MM.1S (cell line): ENCODE data around the gene MMP7.

Experiments used
- EZH2 ChIP-seq: fragments of 300-600 bp; sonication (generic); optimal IDR thresholded peaks from 2 replicates; pipeline ENCODE3; 2017; ENCODE audit warnings: low read depth, mild to moderate bottlenecking, antibody characterized with exemption, low read length, mixed read lengths
- EZH2phosphoT487 ChIP-seq: fragments of 300-600 bp; sonication (generic); IDR thresholded peaks from 2 replicates; pipeline ENCODE4 v1.6.1; 2018; ENCODE audit warnings: antibody characterized with exemption, low read length
- TF ChIP-seq, protein P1 (sequence below): fragments of 300-600 bp; sonication (generic); IDR thresholded peaks from 2 replicates; pipeline ENCODE4 v1.5.1; 2016; ENCODE audit warnings: antibody characterized with exemption, low read length, mixed read lengths

DNA sequence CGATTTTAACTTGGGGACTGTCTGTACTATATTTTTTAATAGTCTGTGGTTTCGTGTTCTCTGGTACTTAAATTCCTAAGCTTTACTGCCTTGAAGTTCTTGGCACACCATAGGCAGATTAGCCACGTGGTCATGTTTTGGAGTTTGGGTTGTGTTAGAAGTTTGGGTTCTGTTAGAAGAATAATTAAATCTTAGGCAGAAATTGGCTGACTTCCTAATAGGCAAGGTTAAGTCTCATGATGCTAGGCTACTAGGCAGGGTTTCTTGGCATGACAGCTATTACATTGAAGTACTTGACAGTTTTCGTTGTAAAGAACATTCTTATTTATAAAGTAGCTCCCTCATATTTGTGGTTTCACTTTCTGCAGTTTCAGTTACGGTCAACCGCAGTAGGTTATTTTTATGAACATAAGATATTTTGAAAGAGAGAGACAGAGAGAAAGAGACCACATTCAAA lies 30.0 kb upstream of the MMP7 start:
- TF ChIP-seq, protein P1, sequence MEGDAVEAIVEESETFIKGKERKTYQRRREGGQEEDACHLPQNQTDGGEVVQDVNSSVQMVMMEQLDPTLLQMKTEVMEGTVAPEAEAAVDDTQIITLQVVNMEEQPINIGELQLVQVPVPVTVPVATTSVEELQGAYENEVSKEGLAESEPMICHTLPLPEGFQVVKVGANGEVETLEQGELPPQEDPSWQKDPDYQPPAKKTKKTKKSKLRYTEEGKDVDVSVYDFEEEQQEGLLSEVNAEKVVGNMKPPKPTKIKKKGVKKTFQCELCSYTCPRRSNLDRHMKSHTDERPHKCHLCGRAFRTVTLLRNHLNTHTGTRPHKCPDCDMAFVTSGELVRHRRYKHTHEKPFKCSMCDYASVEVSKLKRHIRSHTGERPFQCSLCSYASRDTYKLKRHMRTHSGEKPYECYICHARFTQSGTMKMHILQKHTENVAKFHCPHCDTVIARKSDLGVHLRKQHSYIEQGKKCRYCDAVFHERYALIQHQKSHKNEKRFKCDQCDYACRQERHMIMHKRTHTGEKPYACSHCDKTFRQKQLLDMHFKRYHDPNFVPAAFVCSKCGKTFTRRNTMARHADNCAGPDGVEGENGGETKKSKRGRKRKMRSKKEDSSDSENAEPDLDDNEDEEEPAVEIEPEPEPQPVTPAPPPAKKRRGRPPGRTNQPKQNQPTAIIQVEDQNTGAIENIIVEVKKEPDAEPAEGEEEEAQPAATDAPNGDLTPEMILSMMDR: no peak
- TF ChIP-seq EZH2: no peak
- no peak for TF ChIP-seq EZH2phosphoT487
